H9 (cell line): ENCODE data around the gene GAL3ST1. TPM values are rescaled to one million over a fixed set of nuclear protein-coding genes. Genes with fewer than 3 reads are reported as not detected.
A peak's percentile ranks its signal among the peaks of the same experiment; 100 is the strongest.

Experiments used
- DNase-seq: peaks from one replicate; pipeline ENCODE4 v3.0.0-alpha.2; 2017
- H2AFZ ChIP-seq: one replicate; pipeline ENCODE4 v1.6.1; 2013; ENCODE audit warnings: mild to moderate bottlenecking, low read length, control low read depth, moderate library complexity
- H2AK5ac ChIP-seq: 2 replicates; pipeline ENCODE4 v1.6.1; 2013; ENCODE audit warnings: low read length, control low read depth, mixed read lengths; ENCODE audit not compliant: insufficient read length
- H2BK120ac ChIP-seq: one replicate; pipeline ENCODE4 v1.6.1; 2013; ENCODE audit warnings: low read depth, mild to moderate bottlenecking, low read length, control low read depth, inconsistent platforms; ENCODE audit not compliant: poor library complexity, severe bottlenecking
- H2BK12ac ChIP-seq: 2 replicates; pipeline ENCODE4 v1.6.1; 2013; ENCODE audit warnings: low read length, control low read depth, mixed read lengths, low read depth; ENCODE audit not compliant: insufficient read length
- H2BK15ac ChIP-seq: 2 replicates; pipeline ENCODE4 v1.6.1; 2013; ENCODE audit warnings: low read depth, low read length, control low read depth
- H2BK20ac ChIP-seq: one replicate; pipeline ENCODE4 v1.6.1; 2013; ENCODE audit warnings: low read depth, mild to moderate bottlenecking, low read length, control low read depth, inconsistent platforms; ENCODE audit not compliant: poor library complexity, severe bottlenecking
- H2BK5ac ChIP-seq: 2 replicates; pipeline ENCODE4 v1.6.1; 2013; ENCODE audit warnings: low read length, control low read depth, mixed read lengths; ENCODE audit not compliant: insufficient read length
- H3K14ac ChIP-seq: 2 replicates; pipeline ENCODE4 v1.6.1; 2013; ENCODE audit warnings: low read length, control low read depth; ENCODE audit not compliant: insufficient read depth
- H3K18ac ChIP-seq: 2 replicates; pipeline ENCODE4 v1.6.1; 2013; ENCODE audit warnings: low read depth, mild to moderate bottlenecking, mixed read lengths, low read length, control low read depth; ENCODE audit not compliant: insufficient read length
- H3K23ac ChIP-seq: 2 replicates; pipeline ENCODE4 v1.6.1; 2013; ENCODE audit warnings: low read length, control low read depth, mixed read lengths, low read depth; ENCODE audit not compliant: insufficient read length
- H3K23me2 ChIP-seq: 2 replicates; pipeline ENCODE4 v1.6.1; 2013; ENCODE audit warnings: low read depth, mild to moderate bottlenecking, mixed read lengths, low read length, control low read depth; ENCODE audit not compliant: insufficient read length, poor library complexity, severe bottlenecking
- H3K27ac ChIP-seq: 2 replicates; pipeline ENCODE4 v1.5.1; 2013; ENCODE audit warnings: low read length, control low read depth, mixed read lengths, low read depth; ENCODE audit not compliant: insufficient read length
- H3K27me3 ChIP-seq: 2 replicates; pipeline ENCODE4 v1.6.1; 2013; ENCODE audit warnings: low read length, control low read depth, inconsistent platforms; ENCODE audit not compliant: insufficient read depth
- H3K4ac ChIP-seq: 2 replicates; pipeline ENCODE4 v1.6.1; 2013; ENCODE audit warnings: low read depth, mild to moderate bottlenecking, control low read depth, inconsistent platforms, low read length, moderate library complexity
- H3K4me1 ChIP-seq: 2 replicates; pipeline ENCODE4 v1.6.1; 2013; ENCODE audit warnings: low read length, control low read depth, inconsistent platforms; ENCODE audit not compliant: insufficient read depth
- H3K4me2 ChIP-seq: 2 replicates; pipeline ENCODE4 v1.6.1; 2013; ENCODE audit warnings: low read length, control low read depth, mixed read lengths; ENCODE audit not compliant: insufficient read length, insufficient read depth
- H3K56ac ChIP-seq: 2 replicates; pipeline ENCODE4 v1.6.1; 2013; ENCODE audit warnings: low read depth, mild to moderate bottlenecking, mixed read lengths, low read length, control low read depth; ENCODE audit not compliant: insufficient read length
- H3K79me1 ChIP-seq: 2 replicates; pipeline ENCODE4 v1.6.1; 2013; ENCODE audit warnings: low read depth, mild to moderate bottlenecking, moderate library complexity, low read length, control low read depth, inconsistent platforms; ENCODE audit not compliant: insufficient read depth, poor library complexity, severe bottlenecking
- H3K79me2 ChIP-seq: 2 replicates; pipeline ENCODE4 v1.6.1; 2013; ENCODE audit warnings: low read length, control low read depth, inconsistent platforms; ENCODE audit not compliant: insufficient read depth
- H3K9ac ChIP-seq: 2 replicates; pipeline ENCODE4 v1.6.1; 2013; ENCODE audit warnings: low read length, control low read depth, mixed read lengths; ENCODE audit not compliant: insufficient read length; ENCODE audit errors: extremely low read depth
- H3K9me3 ChIP-seq: one replicate; pipeline ENCODE4 v1.6.1; 2013; ENCODE audit warnings: low read depth, low read length, inconsistent platforms; ENCODE audit not compliant: control insufficient read depth
- H3T11ph ChIP-seq: one replicate; pipeline ENCODE4 v1.6.1; 2013; ENCODE audit warnings: mild to moderate bottlenecking, low read length, control low read depth, inconsistent platforms
- H4K20me1 ChIP-seq: one replicate; pipeline ENCODE4 v1.6.1; 2013; ENCODE audit not compliant: control insufficient read depth, insufficient read length, insufficient read depth
- H4K5ac ChIP-seq: 2 replicates; pipeline ENCODE4 v1.6.1; 2013; ENCODE audit warnings: low read depth, mild to moderate bottlenecking, mixed read lengths, low read length, control low read depth; ENCODE audit not compliant: insufficient read length
- H4K8ac ChIP-seq: replicated peaks from 2 replicates; pipeline ENCODE4 v1.6.1; 2013; ENCODE audit warnings: low read length, control low read depth, mixed read lengths, low read depth; ENCODE audit not compliant: insufficient read length
- H4K91ac ChIP-seq: 2 replicates; pipeline ENCODE4 v1.6.1; 2013; ENCODE audit warnings: low read depth, mild to moderate bottlenecking, moderate library complexity, mixed read lengths, low read length, control low read depth; ENCODE audit not compliant: insufficient read length
- H3K27ac Mint-ChIP-seq, 3 experiments: 2 replicates in 2 of 3; 3 replicates in 1 of 3; pipeline ENCODE4 v1.8.0; 2020 to 2021; ENCODE audit warnings: mixed read lengths in 3 of 3, mild to moderate bottlenecking in 1 of 3, moderate library complexity in 1 of 3
- H3K27me3 Mint-ChIP-seq: 2 replicates; pipeline ENCODE4 v1.8.0; 2021; ENCODE audit warnings: low read depth, mild to moderate bottlenecking, moderate library complexity, mixed read lengths
- H3K36me3 Mint-ChIP-seq, 3 experiments: 2 replicates in 2 of 3; 3 replicates in 1 of 3; pipeline ENCODE4 v1.8.0; 2020 to 2021; ENCODE audit warnings: low read depth in 3 of 3, mixed read lengths in 3 of 3; ENCODE audit not compliant: insufficient read depth in 1 of 3
- H3K4me1 Mint-ChIP-seq, 2 experiments: 2 replicates each; pipeline ENCODE4 v1.8.0; 2020; ENCODE audit warnings: mixed read lengths in 2 of 2
- H3K4me3 Mint-ChIP-seq, 2 experiments: 2 replicates in 1 of 2; 3 replicates in 1 of 2; pipeline ENCODE4 v1.8.0; 2020 to 2021; ENCODE audit warnings: mild to moderate bottlenecking in 2 of 2, mixed read lengths in 2 of 2, moderate library complexity in 1 of 2
- H3K9me3 Mint-ChIP-seq, 2 experiments: 2 replicates in 1 of 2; 3 replicates in 1 of 2; pipeline ENCODE4 v1.8.0; 2020; ENCODE audit warnings: mild to moderate bottlenecking in 2 of 2, mixed read lengths in 2 of 2, moderate library complexity in 1 of 2
- CTCF ChIP-seq: fragments of 200-600 bp; sonication (generic); conservative IDR thresholded peaks from 3 replicates; pipeline ENCODE4 v1.8.0; 2021; ENCODE audit warnings: antibody characterized with exemption, mild to moderate bottlenecking
- WGBS: extraction: QIAGEN DNeasy Blood & Tissue Kit; methylation state at CpG from one replicate; pipeline ENCODE4 v1.1.7; 2013; ENCODE audit warnings: missing lambda C conversion rate, low lambda C conversion rate, mixed read lengths; ENCODE audit not compliant: insufficient read length; ENCODE audit errors: extremely low coverage; 5-methylcytosine and 5-hydroxymethylcytosine counted together
- total RNA-seq: library from RNA; stranded (reverse); gene quantifications from 2 replicates; pipeline ENCODE4 v1.2.1, GENCODE V29; 2021

GAL3ST1 gene
- total RNA-seq, 1 experiment from 2014 or later = 5.1 TPM

- H3K27ac ChIP-seq = peak overlapping the region; percentile 49
- H3K4me1 Mint-ChIP-seq = peaks cover 40 to 49% of the 10 kb centered on the region in 2 experiments
- H2BK12ac ChIP-seq = no peak overlapping the region
Observed at GRCh38 chr22:30605449-30606110, 31.1 kb upstream of the GAL3ST1 start.

More at GRCh38 chr22:30605449-30606110, 31.1 kb upstream of the GAL3ST1 start:
- H4K8ac ChIP-seq = no peak overlapping the region
- H3K23ac ChIP-seq = no peak overlapping the region
- H2AK5ac ChIP-seq = no peak overlapping the region
- no peak overlapping the region for H2BK5ac ChIP-seq
- peaks cover 4% of the 10 kb centered on the region for H3K79me1 ChIP-seq
- peaks cover 0 to 3% of the 10 kb centered on the region in 2 experiments; a peak in 2 of 5 replicates for H3K9me3 Mint-ChIP-seq
- no peak overlapping the region for H3K18ac ChIP-seq
- DNase-seq = peak; percentile 60
- H3T11ph ChIP-seq = no peak overlapping the region
- TF ChIP-seq CTCF = peak; percentile 90
- no peaks in the 10 kb centered on the region for H3K27me3 Mint-ChIP-seq
- WGBS = no CpG with 5 or more reads among the region's 9 CpGs
- H4K91ac ChIP-seq = no peak overlapping the region
- no peak overlapping the region for H4K5ac ChIP-seq
- 0 out of 2 replicates have a peak, but pooled peaks cover 6% of the 10 kb centered on the region for H3K4me1 ChIP-seq
- H3K4me2 ChIP-seq = peak overlapping the region; percentile 25
- H2BK15ac ChIP-seq = no peak overlapping the region
- H2BK120ac ChIP-seq = no peak overlapping the region
- H3K9ac ChIP-seq = no peak overlapping the region
- no peaks in the 10 kb centered on the region for H3K79me2 ChIP-seq
- peaks cover 6% of the 10 kb centered on the region for H3K23me2 ChIP-seq
- peak overlapping the region; percentile 98 to 100 (median 99); a peak in 6 of 7 replicates for H3K27ac Mint-ChIP-seq
- no peak overlapping the region for H3K4ac ChIP-seq
- no peak overlapping the region for H3K14ac ChIP-seq
- peaks cover 5 to 13% (median 12%) of the 10 kb centered on the region in 3 experiments; a peak in 5 of 7 replicates for H3K36me3 Mint-ChIP-seq
- H2BK20ac ChIP-seq = no peak overlapping the region
- no peaks in the 10 kb centered on the region for H3K9me3 ChIP-seq
- H3K27me3 ChIP-seq = no peaks in the 10 kb centered on the region
- H3K56ac ChIP-seq = no peak overlapping the region
- no peak overlapping the region for H2AFZ ChIP-seq
- no peaks in the 10 kb centered on the region for H4K20me1 ChIP-seq
- peak overlapping the region; percentile 77 to 85 for H3K4me3 Mint-ChIP-seq
